B cell (primary cell): ENCODE measurements around the gene STARD6. TPM values are rescaled to one million over a fixed set of nuclear protein-coding genes. Genes with fewer than 3 reads are reported as not detected.

Source experiments
- ATAC-seq: fragments of 200-7000 bp; cut with Tn5 transposase; one replicate; pipeline ENCODE4 v1.10.0; 2021; ENCODE audit warnings: low read depth, mild to moderate bottlenecking, moderate number of reproducible peaks, moderate library complexity
- CTCF ChIA-PET: fragments of 350-600 bp; sonication (Branson Sonifier 250); formaldehyde crosslinking; loops from one replicate; lab custom pipeline; 2021; ENCODE audit warnings: antibody characterized with exemption, inconsistent platforms; lab: Charles Lee
- POLR2A ChIA-PET: fragments of 350-600 bp; sonication (Branson Sonifier 250); formaldehyde crosslinking; loops from one replicate; lab custom pipeline; 2021; ENCODE audit warnings: antibody characterized with exemption; lab: Charles Lee
- DNase-seq: peaks from one replicate; pipeline ENCODE4 v3.0.0; 2013
- H2AFZ ChIP-seq: 2 replicates; pipeline ENCODE4 v1.6.1; 2012; ENCODE audit warnings: mild to moderate bottlenecking, low read depth, low read length; ENCODE audit not compliant: insufficient read depth, poor library complexity, severe bottlenecking
- H3K27ac ChIP-seq, 2 donors: 1 replicate in 1 of 2; 2 replicates in 1 of 2; pipeline ENCODE4 v1.5.1; 2012 to 2013; ENCODE audit warnings: low read length in 2 of 2, mild to moderate bottlenecking in 2 of 2, moderate library complexity in 1 of 2
- H3K27me3 ChIP-seq, 4 experiments: fragments of 200-600 bp in 1 of 4; sonication (generic) in 1 of 4; replicated peaks in 1 of 4; 1 replicate in 2 of 4; 2 replicates in 2 of 4; pipeline versions ENCODE4 v1.6.1 to v1.7.0; 2013 to 2016; ENCODE audit warnings: low read length in 3 of 4, mild to moderate bottlenecking in 2 of 4, mixed read lengths in 1 of 4, moderate library complexity in 1 of 4; ENCODE audit not compliant: insufficient read depth in 4 of 4, control insufficient read depth in 3 of 4; ENCODE audit errors: control extremely low read depth in 1 of 4
- H3K36me3 ChIP-seq, 2 experiments: replicated peaks in 1 of 2; 1 replicate in 1 of 2; 2 replicates in 1 of 2; pipeline versions ENCODE4 v1.6.1 to v1.7.1; 2013; ENCODE audit warnings: low read length in 1 of 2; ENCODE audit not compliant: insufficient read depth in 2 of 2, control insufficient read depth in 1 of 2; ENCODE audit errors: control extremely low read depth in 1 of 2, extremely low read depth in 1 of 2
- H3K4me1 ChIP-seq, 2 donors: fragments of 200-600 bp in 1 of 2; sonication (generic) in 1 of 2; 1 replicate in 1 of 2; 2 replicates in 1 of 2; pipeline versions ENCODE4 v1.5.1 to v1.6.1; 2013 to 2017; ENCODE audit warnings: low read length in 2 of 2; ENCODE audit not compliant: control insufficient read depth in 2 of 2, insufficient read depth in 2 of 2
- H3K4me2 ChIP-seq: replicated peaks from 2 replicates; pipeline ENCODE3; 2012; ENCODE audit warnings: mild to moderate bottlenecking, low read depth, low read length; ENCODE audit not compliant: poor library complexity, severe bottlenecking
- H3K4me3 ChIP-seq, 5 experiments: fragments of 200-600 bp in 1 of 5; sonication (generic) in 1 of 5; 1 replicate in 3 of 5; 2 replicates in 2 of 5; pipeline versions ENCODE4 v1.5.1 to v1.7.0; 2011 to 2016; ENCODE audit warnings: low read length in 4 of 5, mild to moderate bottlenecking in 4 of 5, low read depth in 2 of 5, control low read depth in 1 of 5, moderate library complexity in 1 of 5; ENCODE audit not compliant: insufficient read depth in 1 of 5; ENCODE audit errors: control extremely low read depth in 1 of 5, extremely low read depth in 1 of 5
- H3K79me2 ChIP-seq: fragments of 200-600 bp; sonication (generic); one replicate; pipeline ENCODE4 v1.6.0; 2016; ENCODE audit warnings: low read length; ENCODE audit not compliant: control insufficient read depth, insufficient read depth
- H3K9ac ChIP-seq: fragments of 200-600 bp; sonication (generic); 2 replicates; pipeline ENCODE4 v1.6.1; 2017; ENCODE audit warnings: mild to moderate bottlenecking, low read length, moderate library complexity
- H3K9me3 ChIP-seq, 3 donors: one replicate each; pipeline versions ENCODE4 v1.6.1 to v1.7.1; 2013; ENCODE audit warnings: low read length in 2 of 3; ENCODE audit not compliant: control insufficient read depth in 2 of 3, insufficient read depth in 1 of 3; ENCODE audit errors: control extremely low read depth in 1 of 3
- H4K20me1 ChIP-seq: 2 replicates; pipeline ENCODE4 v1.6.0; 2012; ENCODE audit warnings: mild to moderate bottlenecking, low read length; ENCODE audit not compliant: insufficient read depth, control insufficient read depth, poor library complexity, severe bottlenecking
- H3K27ac Mint-ChIP-seq: one replicate; pipeline ENCODE4 v1.8.0; 2021; ENCODE audit warnings: mixed read lengths
- H3K27me3 Mint-ChIP-seq: one replicate; pipeline ENCODE4 v1.8.0; 2021; ENCODE audit warnings: mixed read lengths
- H3K4me1 Mint-ChIP-seq: one replicate; pipeline ENCODE4 v1.8.0; 2021; ENCODE audit warnings: mixed read lengths
- H3K4me3 Mint-ChIP-seq: one replicate; pipeline ENCODE4 v1.8.0; 2021; ENCODE audit warnings: mixed read lengths
- H3K9me3 Mint-ChIP-seq: one replicate; pipeline ENCODE4 v1.8.0; 2022; ENCODE audit warnings: mixed read lengths; ENCODE audit not compliant: insufficient read depth
- CTCF ChIP-seq: fragments of 200-600 bp; IDR thresholded peaks from one replicate; pipeline ENCODE4 v1.8.0; 2022; ENCODE audit warnings: antibody characterized with exemption, mild to moderate bottlenecking
- EZH2 ChIP-seq: IDR thresholded peaks from 2 replicates; pipeline ENCODE4 v1.6.1; 2012; ENCODE audit warnings: borderline replicate concordance, low read depth, mild to moderate bottlenecking, moderate library complexity, low read length; ENCODE audit not compliant: insufficient read depth, poor library complexity, severe bottlenecking
- WGBS: methylation state at CpG from one replicate; pipeline ENCODE4 v1.1.5; 2013; ENCODE audit warnings: missing lambda C conversion rate; ENCODE audit not compliant: insufficient coverage; 5-methylcytosine and 5-hydroxymethylcytosine counted together
- intact Hi-C: fragments of 100-400 bp; cut with micrococcal nuclease; formaldehyde crosslinking; loops from one replicate; pipeline ENCODE4 v1.10.0; 2022
- polyA plus RNA-seq: library from polyadenylated mRNA; depleted of rRNA; stranded (reverse); fragments of >200 nt; gene quantifications from 2 replicates; pipeline ENCODE4 v1.2.3, GENCODE V29; 2012
- total RNA-seq, 2 donors: library from RNA; stranded (reverse); fragments of 120-200 nt in 1 of 2; gene quantifications; 1 replicate in 1 of 2; 2 replicates in 1 of 2; pipeline versions ENCODE4 v1.2.3 to v1.2.4, GENCODE V29; 2013 to 2022

Gene STARD6
- total and polyA plus RNA-seq, 2 donors (not counting 1 experiment from before 2014, with no cell fraction given), result not detected

GRCh38 chr18:54382733-54383252 lies 25.1 kb upstream of the STARD6 start:
- H3K27ac Mint-ChIP-seq, result no peak overlapping the region
- H3K27me3 Mint-ChIP-seq, result no peaks in the 10 kb centered on the region
- ChIA-PET POLR2A (no interaction called here), CTCF (interaction anchor here (0.9 to 1.3 kb wide), 2 partner anchors 10 kb away, joined by 3 to 5 read pairs; no protein-coding TSS in a partner anchor)
- TF ChIP-seq EZH2 (no peak), CTCF (no peak)
- no peaks in the 10 kb centered on the region for H3K4me1 Mint-ChIP-seq
- H3K9me3 Mint-ChIP-seq, result no peaks in the 10 kb centered on the region
- Histone ChIP-seq H3K27me3 (no peaks in the 10 kb centered on the region), H3K4me1 (no peaks in the 10 kb centered on the region), H2AFZ (no peak overlapping the region), H3K79me2 (no peaks in the 10 kb centered on the region), H4K20me1 (no peaks in the 10 kb centered on the region), H3K36me3 (no peaks in the 10 kb centered on the region), H3K4me2 (no peak overlapping the region), H3K9me3 (peaks cover 0 to 1% (median 0%) of the 10 kb centered on the region in 3 donors), H3K4me3 (no peak overlapping the region), H3K9ac (no peak overlapping the region), H3K27ac (no peak overlapping the region)
- H3K4me3 Mint-ChIP-seq, result no peak overlapping the region
- WGBS, result 80% methylated on average over 2 of the region's 8 CpGs
- intact Hi-C loops, result no loop called here
- ATAC-seq, result no peak
- no peak for DNase-seq

- Histone ChIP-seq H3K9ac (no peak overlapping the region), H3K79me2 (no peaks in the 10 kb centered on the region), H3K9me3 (peaks cover 0 to 1% (median 0%) of the 10 kb centered on the region in 3 donors), H3K27me3 (no peaks in the 10 kb centered on the region), H3K4me1 (no peaks in the 10 kb centered on the region), H3K27ac (no peak overlapping the region), H2AFZ (no peak overlapping the region), H3K36me3 (no peaks in the 10 kb centered on the region), H4K20me1 (no peaks in the 10 kb centered on the region), H3K4me3 (no peak overlapping the region), H3K4me2 (no peak overlapping the region)
- Mint-ChIP-seq H3K27me3 (no peaks in the 10 kb centered on the region), H3K27ac (no peak overlapping the region), H3K9me3 (no peaks in the 10 kb centered on the region), H3K4me3 (no peak overlapping the region), H3K4me1 (no peaks in the 10 kb centered on the region)
- ChIA-PET CTCF (interaction anchor here (1.0 to 1.3 kb wide), 2 partner anchors 9 to 10 kb away, joined by 3 to 5 read pairs; no protein-coding TSS in a partner anchor), POLR2A (no interaction called here)
- intact Hi-C loops, result no loop called here
- no peak for ATAC-seq
- TF ChIP-seq CTCF (no peak), EZH2 (no peak)
- no peak for DNase-seq
- 100% methylated on average over 1 of the region's 3 CpGs for WGBS
These were observed 24.4 kb upstream of the STARD6 start for GRCh38 chr18:54382076-54382475.
